Uterus (tissue), 4 donors: ENCODE data around the gene SRGAP1. TPM values are rescaled to one million over a fixed set of nuclear protein-coding genes. Genes with fewer than 3 reads are reported as not detected.

Source experiments
- DNase-seq, 2 donors: peaks; one replicate each; pipeline ENCODE4 v3.0.0-alpha.2; 2019 to 2020
- H3K27ac ChIP-seq, 2 donors: fragments of 200-600 bp; sonication (generic); 1 replicate in 1 of 2; 2 replicates in 1 of 2; pipeline ENCODE4 v1.5.1; 2016 to 2018
- H3K27me3 ChIP-seq, 2 donors: fragments of 200-600 bp; sonication (generic); one replicate each; pipeline ENCODE4 v1.5.1; 2018 to 2019; ENCODE audit warnings: control low read depth in 1 of 2
- H3K36me3 ChIP-seq, 2 donors: fragments of 200-600 bp; sonication (generic); one replicate each; pipeline ENCODE4 v1.5.1; 2019; ENCODE audit warnings: control low read depth in 1 of 2
- H3K4me1 ChIP-seq, 2 donors: fragments of 200-600 bp; sonication (generic); one replicate each; pipeline ENCODE4 v1.5.1; 2018 to 2019; ENCODE audit warnings: control low read depth in 1 of 2
- H3K4me3 ChIP-seq, 2 donors: fragments of 200-600 bp; sonication (generic); 1 replicate in 1 of 2; 2 replicates in 1 of 2; pipeline ENCODE4 v1.5.1; 2018 to 2019; ENCODE audit warnings: mild to moderate bottlenecking in 1 of 2
- H3K9me3 ChIP-seq, 2 donors: fragments of 200-600 bp; sonication (generic); one replicate each; pipeline ENCODE4 v1.5.1; 2019; ENCODE audit warnings: control low read depth in 1 of 2
- CTCF ChIP-seq, 4 experiments: fragments of 200-600 bp in 2 of 4; fragments of 450-650 bp in 2 of 4; sonication (generic) in 2 of 4; IDR thresholded peaks; one replicate each; pipeline ENCODE4 v1.5.1; 2016 to 2019; ENCODE audit warnings: antibody characterized with exemption in 4 of 4, mild to moderate bottlenecking in 2 of 4, moderate library complexity in 1 of 4
- POLR2A ChIP-seq, 2 donors: fragments of 450-650 bp; IDR thresholded peaks; one replicate each; pipeline ENCODE4 v1.6.1; 2016; ENCODE audit warnings: antibody characterized with exemption in 2 of 2, mild to moderate bottlenecking in 1 of 2, moderate library complexity in 1 of 2
- intact Hi-C: fragments of 100-400 bp; cut with DNase I; formaldehyde crosslinking; loops from one replicate; pipeline ENCODE4 v1.15.1; 2023; ENCODE audit warnings: low total_unique reads
- total RNA-seq, 4 donors: library from RNA; depleted of rRNA in 3 of 4; stranded (reverse); fragments of >200 nt in 3 of 4; gene quantifications; one replicate each; pipeline versions ENCODE4 v1.1.0 to v1.2.4, GENCODE V29; 2014 to 2023
- donor health status: DM: yes; HTN: yes; CAD: no.

Gene SRGAP1
- total RNA-seq, 4 donors from 2014 or later, result 10.0 to 23.0 (median 14.8) TPM

- no peak overlapping the region for H3K4me3 ChIP-seq
- TF ChIP-seq POLR2A (IDR thresholded peaks at IDR 0.05) (no peak), CTCF (IDR thresholded peaks at IDR 0.05) (no peak)
- no peaks in the 10 kb centered on the region for H3K4me1 ChIP-seq
- intact Hi-C loops, result no loop called here
- H3K9me3 ChIP-seq, result no peaks in the 10 kb centered on the region
- H3K36me3 ChIP-seq, result no peaks in the 10 kb centered on the region
- DNase-seq, result no peak
- H3K27me3 ChIP-seq, result no peaks in the 10 kb centered on the region
- H3K27ac ChIP-seq, result no peak overlapping the region
Measured at GRCh38 chr12:63961048-63961447, 116.5 kb downstream of the SRGAP1 start.

- Histone ChIP-seq H3K4me3 (no peak overlapping the region), H3K4me1 (no peaks in the 10 kb centered on the region), H3K36me3 (no peaks in the 10 kb centered on the region), H3K9me3 (no peaks in the 10 kb centered on the region), H3K27ac (no peak overlapping the region), H3K27me3 (no peaks in the 10 kb centered on the region)
- no peak for TF ChIP-seq POLR2A (IDR thresholded peaks at IDR 0.05)
- no peak for TF ChIP-seq CTCF (IDR thresholded peaks at IDR 0.05)
- no peak for DNase-seq
- intact Hi-C loops, result no loop called here
Measured at GRCh38 chr12:63961543-63961942, 117.0 kb downstream of the SRGAP1 start.

- DNase-seq, result no peak
- H3K27me3 ChIP-seq, result no peaks in the 10 kb centered on the region
- H3K4me3 ChIP-seq, result no peak overlapping the region
- H3K36me3 ChIP-seq, result no peaks in the 10 kb centered on the region
- H3K9me3 ChIP-seq, result no peaks in the 10 kb centered on the region
- no peak for TF ChIP-seq CTCF (IDR thresholded peaks at IDR 0.05)
- no peak for TF ChIP-seq POLR2A (IDR thresholded peaks at IDR 0.05)
- no peak overlapping the region for H3K27ac ChIP-seq
- intact Hi-C loops, result no loop called here
- no peaks in the 10 kb centered on the region for H3K4me1 ChIP-seq
Measured at GRCh38 chr12:63963868-63964267, 119.4 kb downstream of the SRGAP1 start.

- Histone ChIP-seq H3K4me1 (no peaks in the 10 kb centered on the region), H3K9me3 (no peaks in the 10 kb centered on the region), H3K27ac (no peak overlapping the region), H3K27me3 (no peaks in the 10 kb centered on the region), H3K36me3 (no peaks in the 10 kb centered on the region), H3K4me3 (no peak overlapping the region)
- TF ChIP-seq CTCF (IDR thresholded peaks at IDR 0.05) (no peak), POLR2A (IDR thresholded peaks at IDR 0.05) (no peak)
- intact Hi-C loops, result no loop called here
- no peak for DNase-seq
Measured at GRCh38 chr12:63964301-63964700, 119.8 kb downstream of the SRGAP1 start.

- intact Hi-C loops, result no loop called here
- TF ChIP-seq CTCF (IDR thresholded peaks at IDR 0.05) (no peak), POLR2A (IDR thresholded peaks at IDR 0.05) (no peak)
- Histone ChIP-seq H3K27ac (no peak overlapping the region), H3K4me3 (no peak overlapping the region), H3K4me1 (no peaks in the 10 kb centered on the region), H3K36me3 (no peaks in the 10 kb centered on the region), H3K9me3 (no peaks in the 10 kb centered on the region), H3K27me3 (no peaks in the 10 kb centered on the region)
- DNase-seq, result no peak
Measured at GRCh38 chr12:63965936-63966605, 121.6 kb downstream of the SRGAP1 start.
